H1 (cell line): ENCODE results near the gene SCN1B. TPM values are rescaled to one million over a fixed set of nuclear protein-coding genes. Genes with fewer than 3 reads are reported as not detected.
A peak's percentile ranks its signal among the peaks of the same experiment; 100 is the strongest.

Experiments used
- CTCF ChIA-PET: fragments of 300-600 bp; sonication (Branson Sonifier 250); formaldehyde crosslinking; loops from one replicate; lab custom pipeline; 2021; ENCODE audit not compliant: partially characterized antibody; lab: Charles Lee
- POLR2A ChIA-PET: fragments of 300-600 bp; sonication (Branson Sonifier 250); formaldehyde crosslinking; loops from one replicate; lab custom pipeline; 2021; ENCODE audit warnings: inconsistent platforms; ENCODE audit not compliant: partially characterized antibody; lab: Charles Lee
- DNase-seq, 2 experiments: peaks; one replicate each; pipeline versions ENCODE4 v3.0.0 to v3.0.0-alpha.2; 2010 to 2022; ENCODE audit warnings: low spot score in 2 of 2, low read depth in 1 of 2, mixed read lengths in 1 of 2
- FAIRE-seq: peaks from 2 replicates; lab custom pipeline; 2011; peaks lifted over from hg19 to GRCh38; lab: Jason Lieb, UNC
- H2AFZ ChIP-seq: 2 replicates; pipeline ENCODE4 v1.8.1; 2012; ENCODE audit warnings: low read length, inconsistent platforms
- H2AK5ac ChIP-seq: 2 replicates; pipeline ENCODE4 v1.6.1; 2013; ENCODE audit warnings: low read depth, low read length
- H2BK120ac ChIP-seq: replicated peaks from 2 replicates; pipeline ENCODE3; 2013; ENCODE audit warnings: low read depth, low read length, inconsistent platforms
- H2BK12ac ChIP-seq: 2 replicates; pipeline ENCODE4 v1.6.1; 2013; ENCODE audit warnings: low read depth, low read length
- H2BK15ac ChIP-seq: 2 replicates; pipeline ENCODE4 v1.6.1; 2013; ENCODE audit warnings: low read length
- H2BK20ac ChIP-seq: 2 replicates; pipeline ENCODE4 v1.6.1; 2013; ENCODE audit warnings: low read length
- H2BK5ac ChIP-seq: 2 replicates; pipeline ENCODE4 v1.6.1; 2013; ENCODE audit warnings: low read depth, low read length
- H3K14ac ChIP-seq: 2 replicates; pipeline ENCODE4 v1.6.1; 2013; ENCODE audit warnings: inconsistent platforms; ENCODE audit not compliant: insufficient read length
- H3K18ac ChIP-seq: 2 replicates; pipeline ENCODE4 v1.6.1; 2013; ENCODE audit warnings: low read length; ENCODE audit errors: extremely low read depth
- H3K23ac ChIP-seq: 2 replicates; pipeline ENCODE4 v1.6.1; 2013; ENCODE audit warnings: inconsistent platforms; ENCODE audit not compliant: insufficient read length
- H3K23me2 ChIP-seq: 2 replicates; pipeline ENCODE4 v1.6.1; 2013; ENCODE audit warnings: low read depth, low read length
- H3K27ac ChIP-seq: 2 replicates; pipeline ENCODE4 v1.6.1; 2011; ENCODE audit warnings: low read depth, low read length, inconsistent platforms
- H3K27me3 ChIP-seq, 4 experiments: replicated peaks in 1 of 4; 1 replicate in 1 of 4; 2 replicates in 3 of 4; pipeline versions ENCODE4 v1.6.1 to v1.8.1; 2011 to 2013; ENCODE audit warnings: low read length in 3 of 4, mild to moderate bottlenecking in 3 of 4, inconsistent platforms in 2 of 4, mixed read lengths in 2 of 4, moderate library complexity in 1 of 4; ENCODE audit not compliant: control insufficient read depth in 3 of 4, insufficient read depth in 3 of 4; ENCODE audit errors: extremely low read depth in 1 of 4
- H3K36me3 ChIP-seq, 4 experiments: 2 replicates each; pipeline versions ENCODE4 v1.6.1 to v1.8.1; 2011 to 2013; ENCODE audit warnings: mild to moderate bottlenecking in 4 of 4, low read length in 3 of 4, moderate library complexity in 2 of 4, control low read depth in 1 of 4, inconsistent platforms in 1 of 4; ENCODE audit not compliant: insufficient read depth in 4 of 4, control insufficient read depth in 2 of 4
- H3K4ac ChIP-seq: replicated peaks from 2 replicates; pipeline ENCODE3; 2013; ENCODE audit warnings: low read length, low read depth, mixed read lengths, inconsistent platforms; ENCODE audit not compliant: insufficient read length
- H3K4me1 ChIP-seq, 4 experiments: replicated peaks in 1 of 4; 1 replicate in 1 of 4; 2 replicates in 3 of 4; pipeline versions ENCODE4 v1.6.1 to v1.8.1; 2011 to 2013; ENCODE audit warnings: low read length in 3 of 4, inconsistent platforms in 2 of 4, mixed read lengths in 1 of 4; ENCODE audit not compliant: insufficient read depth in 4 of 4, control insufficient read depth in 3 of 4
- H3K4me2 ChIP-seq, 2 experiments: 2 replicates each; pipeline versions ENCODE4 v1.6.1 to v1.8.1; 2011 to 2013; ENCODE audit warnings: low read depth in 2 of 2, low read length in 2 of 2, control low read depth in 1 of 2, inconsistent platforms in 1 of 2, mild to moderate bottlenecking in 1 of 2; ENCODE audit not compliant: insufficient read depth in 1 of 2
- H3K4me3 ChIP-seq, 4 experiments: fragments of 200-600, 300-600 bp in 1 of 4; sonication (generic), shearing (Covaris generic), sonication (Bioruptor Twin) in 1 of 4; 2 replicates each; pipeline versions ENCODE4 v1.5.1 to v1.8.1; 2011 to 2016; ENCODE audit warnings: low read length in 4 of 4, low read depth in 3 of 4, control low read depth in 2 of 4, inconsistent platforms in 2 of 4, mild to moderate bottlenecking in 2 of 4, mixed read lengths in 1 of 4, moderate library complexity in 1 of 4; ENCODE audit not compliant: insufficient read depth in 2 of 4; ENCODE audit errors: extremely low read depth in 1 of 4
- H3K56ac ChIP-seq: replicated peaks from 2 replicates; pipeline ENCODE3; 2013; ENCODE audit warnings: low read depth, mild to moderate bottlenecking, mixed read lengths, low read length, inconsistent platforms; ENCODE audit not compliant: insufficient read length
- H3K79me1 ChIP-seq: 2 replicates; pipeline ENCODE4 v1.6.1; 2013; ENCODE audit warnings: low read depth, low read length, control low read depth
- H3K79me2 ChIP-seq, 2 experiments: 2 replicates each; pipeline versions ENCODE4 v1.6.1 to v1.8.1; 2012 to 2013; ENCODE audit warnings: low read length in 2 of 2, mild to moderate bottlenecking in 2 of 2, inconsistent platforms in 1 of 2; ENCODE audit not compliant: insufficient read depth in 2 of 2, control insufficient read depth in 1 of 2
- H3K9ac ChIP-seq, 4 experiments: replicated peaks in 1 of 4; 1 replicate in 1 of 4; 2 replicates in 3 of 4; pipeline versions ENCODE4 v1.6.1 to v1.8.1; 2011 to 2013; ENCODE audit warnings: low read depth in 3 of 4, low read length in 3 of 4, control low read depth in 2 of 4, mild to moderate bottlenecking in 2 of 4, moderate library complexity in 2 of 4, inconsistent platforms in 1 of 4; ENCODE audit errors: extremely low read depth in 1 of 4
- H3K9me3 ChIP-seq, 2 experiments: 2 replicates each; pipeline versions ENCODE4 v1.6.1 to v1.8.1; 2012 to 2013; ENCODE audit warnings: mild to moderate bottlenecking in 2 of 2, moderate library complexity in 2 of 2, control low read depth in 1 of 2, inconsistent platforms in 1 of 2, low read depth in 1 of 2, low read length in 1 of 2, mixed read lengths in 1 of 2; ENCODE audit not compliant: insufficient read depth in 2 of 2
- H4K20me1 ChIP-seq, 2 experiments: replicated peaks in 1 of 2; 2 replicates each; pipeline versions ENCODE3 to v1.8.1; 2011 to 2013; ENCODE audit warnings: inconsistent platforms in 2 of 2, low read length in 2 of 2, mild to moderate bottlenecking in 1 of 2; ENCODE audit not compliant: insufficient read depth in 2 of 2, control insufficient read depth in 1 of 2
- H4K5ac ChIP-seq: 2 replicates; pipeline ENCODE4 v1.6.1; 2013; ENCODE audit warnings: low read length, low read depth, mixed read lengths, inconsistent platforms; ENCODE audit not compliant: insufficient read length
- H4K8ac ChIP-seq: 2 replicates; pipeline ENCODE4 v1.8.0; 2013; ENCODE audit warnings: mild to moderate bottlenecking, moderate library complexity, low read length, inconsistent platforms; ENCODE audit not compliant: insufficient read depth; ENCODE audit errors: extremely low read depth
- H4K91ac ChIP-seq: replicated peaks from 2 replicates; pipeline ENCODE3; 2013; ENCODE audit warnings: low read length, mixed read lengths, inconsistent platforms; ENCODE audit not compliant: insufficient read length
- CBX8 ChIP-seq: fragments of 300-800, 300-1000 bp; sonication (generic); IDR thresholded peaks from 2 replicates; pipeline ENCODE4 v1.7.1; 2016; ENCODE audit warnings: low read depth, low read length, borderline replicate concordance
- KDM4A ChIP-seq: IDR thresholded peaks from one replicate; pipeline ENCODE4 v1.7.1; 2012; ENCODE audit warnings: low read depth, mild to moderate bottlenecking, moderate library complexity, low read length, inconsistent platforms; ENCODE audit not compliant: severe bottlenecking
- PHF8 ChIP-seq: fragments of 200-600 bp; sonication (generic); conservative IDR thresholded peaks from 2 replicates; pipeline ENCODE4 v1.7.1; 2012; ENCODE audit warnings: low read depth, mild to moderate bottlenecking, inconsistent platforms, low read length, moderate library complexity
- RNF2 ChIP-seq: fragments of 200-900, 300-1000 bp; sonication (generic); IDR thresholded peaks from 2 replicates; pipeline ENCODE4 v1.7.1; 2016; ENCODE audit warnings: borderline replicate concordance, low read depth, mild to moderate bottlenecking, antibody characterized with exemption, low read length; ENCODE audit not compliant: poor library complexity, severe bottlenecking; ENCODE audit errors: missing control alignments
- SIX5 ChIP-seq: IDR thresholded peaks from 2 replicates; pipeline ENCODE4 v1.6.1; 2011; ENCODE audit warnings: mild to moderate bottlenecking, low read depth, low read length
- SP4 ChIP-seq: IDR thresholded peaks from 2 replicates; pipeline ENCODE4 v1.6.1; 2012; ENCODE audit warnings: low read length, inconsistent platforms
- TAF1 ChIP-seq: IDR thresholded peaks from 2 replicates; pipeline ENCODE4 v1.6.1; 2011; ENCODE audit warnings: mild to moderate bottlenecking, low read depth, low read length
- ZNF274 ChIP-seq: IDR thresholded peaks from 2 replicates; pipeline ENCODE4 v1.7.0; 2012; ENCODE audit warnings: low read length, borderline replicate concordance; ENCODE audit errors: extremely low read depth
- WGBS, 2 experiments: shearing (Covaris generic) in 1 of 2; methylation state at CpG; one replicate each; pipeline versions ENCODE4 v1.1.6 to v1.1.7; 2013 to 2015; ENCODE audit warnings: low lambda C conversion rate in 2 of 2, mixed read lengths in 2 of 2, inconsistent platforms in 1 of 2, low coverage in 1 of 2, missing lambda C conversion rate in 1 of 2; ENCODE audit not compliant: insufficient replicate concordance in 2 of 2, insufficient coverage in 1 of 2, insufficient read length in 1 of 2; ENCODE audit errors: extremely low coverage in 1 of 2, missing lambda C conversion rate in 1 of 2; 5-methylcytosine and 5-hydroxymethylcytosine counted together
- polyA plus RNA-seq, 7 experiments: library from polyadenylated mRNA; depleted of rRNA in 3 of 7; stranded (reverse) in 5 of 7; unstranded in 2 of 7; fragments of >200 nt in 5 of 7; fragments of 200-250 nt in 2 of 7; gene quantifications; 1 replicate in 5 of 7; 2 replicates in 1 of 7; 4 replicates in 1 of 7; pipeline versions ENCODE4 v1.2.1 to v1.2.3, GENCODE V29; 2011 to 2013; ENCODE audit warnings: missing spikeins in 2 of 7, mixed read lengths in 2 of 7
- total RNA-seq: library from RNA; stranded (reverse); fragmentation: NEBNext Ultra II Directional; extraction: Animal tissue kit (Norgen Biotek cat#: 25700); gene quantifications from 2 replicates; pipeline ENCODE4 v1.2.1, GENCODE V29; 2021
- TF ChIP-seq, protein P1 (sequence below): IDR thresholded peaks from 2 replicates; pipeline ENCODE4 v1.6.1; 2012; ENCODE audit warnings: inconsistent platforms

Gene SCN1B
- total and polyA plus RNA-seq, 2 of the 8 experiments (the other 6 are each of a cell fraction or from before 2014, with no cell fraction given), result 3.1 to 3.5 TPM

DNA sequence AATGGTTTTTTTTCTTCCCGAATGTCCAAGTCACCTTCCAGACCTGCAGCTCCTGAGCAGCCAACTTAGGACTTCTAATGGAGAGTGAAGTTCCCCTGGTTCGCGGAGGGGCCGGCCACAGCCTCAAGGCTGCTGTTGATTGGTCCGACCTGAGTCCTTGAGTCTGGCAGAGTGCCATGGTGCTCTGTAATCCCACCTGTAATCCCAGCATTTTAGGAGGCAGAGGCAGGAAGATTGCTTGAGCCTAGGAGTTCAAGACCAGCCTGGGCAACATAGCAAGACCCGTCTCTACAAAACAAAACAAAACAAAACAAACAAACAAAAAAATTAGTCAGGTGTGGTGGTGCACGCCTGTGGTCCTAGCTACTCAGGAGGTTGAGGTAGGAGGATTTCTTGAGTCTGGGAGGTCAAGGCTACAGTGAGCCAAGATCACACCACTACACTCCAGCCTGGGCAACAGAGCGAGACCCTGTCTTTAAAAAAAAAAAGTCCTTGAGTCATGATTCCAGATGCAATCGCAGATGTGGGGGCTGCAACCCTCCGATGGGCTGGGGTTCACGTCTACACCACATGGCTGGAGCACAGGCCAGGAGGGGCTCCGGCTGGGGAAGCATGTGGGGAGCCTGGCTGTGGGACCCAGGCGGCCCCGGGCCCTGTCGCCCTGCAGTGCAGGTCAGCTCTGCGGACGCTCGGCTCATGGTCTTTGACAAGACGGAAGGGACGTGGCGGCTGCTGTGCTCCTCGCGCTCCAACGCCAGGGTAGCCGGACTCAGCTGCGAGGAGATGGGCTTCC lies 28.9 kb downstream of the SCN1B start:
- Histone ChIP-seq H2BK120ac (no peak overlapping the region), H3K4ac (no peak overlapping the region), H3K4me3 (no peak overlapping the region), H2AFZ (no peak overlapping the region), H3K23ac (no peak overlapping the region), H2AK5ac (no peak overlapping the region), H3K14ac (no peak overlapping the region), H3K4me2 (no peak overlapping the region), H3K18ac (peak overlapping the region; percentile 60; the same call in 1 of the 2 replicates), H3K9ac (no peak overlapping the region), H2BK12ac (no peak overlapping the region), H3K56ac (no peak overlapping the region), H3K27me3 (peaks cover 0 to 2% (median 0%) of the 10 kb centered on the region in 4 experiments; a peak in 1 of 7 replicates), H2BK20ac (no peak overlapping the region), H2BK5ac (no peak overlapping the region), H3K27ac (no peak overlapping the region), H4K91ac (no peak overlapping the region), H3K9me3 (no peaks in the 10 kb centered on the region), H4K20me1 (peaks cover 0 to 1% of the 10 kb centered on the region in 2 experiments), H2BK15ac (no peak overlapping the region), H3K4me1 (peaks cover 0 to 11% (median 2%) of the 10 kb centered on the region in 4 experiments; a peak in 5 of 7 replicates), H4K5ac (no peak overlapping the region), H3K23me2 (no peaks in the 10 kb centered on the region), H3K79me1 (no peaks in the 10 kb centered on the region), H3K79me2 (no peaks in the 10 kb centered on the region), H4K8ac (no peak overlapping the region), H3K36me3 (no peaks in the 10 kb centered on the region)
- CTCF ChIA-PET, result interaction anchor here (1.2 to 13.0 kb wide), 8 partner anchors 8 to 93 kb away, joined by 4 to 105 read pairs (median 9); partner anchors contain the start of gene LGI4
- POLR2A ChIA-PET, result interaction anchor here (0.7 to 2.3 kb wide), 10 partner anchors 8 to 82 kb away, joined by 3 to 11 read pairs (median 3); partner anchors contain the start of gene LGI4
- DNase-seq (no peak), FAIRE-seq (no peak)
- WGBS, 2 experiments, result 91% methylated on average over 21 of the region's 26 CpGs; no CpG with 5 or more reads in 1 of the 2 experiments
- TF ChIP-seq RNF2 (no peak), SP4 (no peak), PHF8 (no peak), CBX8 (no peak), SIX5 (no peak), TAF1 (no peak), ZNF274 (no peak), KDM4A (no peak)
- TF ChIP-seq, protein P1, sequence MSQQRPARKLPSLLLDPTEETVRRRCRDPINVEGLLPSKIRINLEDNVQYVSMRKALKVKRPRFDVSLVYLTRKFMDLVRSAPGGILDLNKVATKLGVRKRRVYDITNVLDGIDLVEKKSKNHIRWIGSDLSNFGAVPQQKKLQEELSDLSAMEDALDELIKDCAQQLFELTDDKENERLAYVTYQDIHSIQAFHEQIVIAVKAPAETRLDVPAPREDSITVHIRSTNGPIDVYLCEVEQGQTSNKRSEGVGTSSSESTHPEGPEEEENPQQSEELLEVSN, result no peak
